Activated CD4-positive, alpha-beta T cell treated with anti-CD3 and anti-CD28 coated beads, Interleukin-2, amount 10 ng/mL, durations not matched to agents 7 days and 5 days (primary cell): ENCODE results near the gene VSIG10L. TPM values are rescaled to one million over a fixed set of nuclear protein-coding genes. Genes with fewer than 3 reads are reported as not detected.

Source experiments
- CTCF ChIA-PET: fragments of 350-600 bp; sonication (Branson Sonifier 250); formaldehyde crosslinking; loops from one replicate; lab custom pipeline; 2021; ENCODE audit warnings: antibody characterized with exemption; lab: Charles Lee
- POLR2A ChIA-PET: fragments of 350-600 bp; sonication (Branson Sonifier 250); formaldehyde crosslinking; loops from one replicate; lab custom pipeline; 2021; ENCODE audit warnings: antibody characterized with exemption; lab: Charles Lee
- DNase-seq: peaks from one replicate; pipeline ENCODE4 v3.0.0-alpha.2; 2020
- H3K27ac Mint-ChIP-seq: one replicate; pipeline ENCODE4 v1.8.0; 2021; ENCODE audit warnings: mild to moderate bottlenecking, moderate library complexity, mixed read lengths
- H3K27me3 Mint-ChIP-seq: one replicate; pipeline ENCODE4 v1.8.0; 2021; ENCODE audit warnings: mixed read lengths
- H3K36me3 Mint-ChIP-seq: one replicate; pipeline ENCODE4 v1.8.0; 2021; ENCODE audit warnings: low read depth, mixed read lengths
- H3K4me1 Mint-ChIP-seq: one replicate; pipeline ENCODE4 v1.8.0; 2021; ENCODE audit warnings: mixed read lengths
- H3K4me3 Mint-ChIP-seq: one replicate; pipeline ENCODE4 v1.8.0; 2021; ENCODE audit warnings: mild to moderate bottlenecking, moderate library complexity, mixed read lengths
- H3K9me3 Mint-ChIP-seq: one replicate; pipeline ENCODE4 v1.8.0; 2021; ENCODE audit warnings: mixed read lengths
- total RNA-seq, 2 experiments: library from RNA; stranded (reverse); gene quantifications; one replicate each; pipeline ENCODE4 v1.2.3, GENCODE V29; 2021

VSIG10L gene
- total RNA-seq, 2 experiments from 2014 or later: 0.99 to 1.2 TPM

GRCh38 chr19:51292971-51293370 is 49.0 kb downstream of the VSIG10L start:
- H3K4me3 Mint-ChIP-seq: no peak overlapping the region
- POLR2A ChIA-PET: no interaction called here
- no peak for DNase-seq
- H3K36me3 Mint-ChIP-seq: no peaks in the 10 kb centered on the region
- CTCF ChIA-PET: no interaction called here
- no peak overlapping the region for H3K27ac Mint-ChIP-seq
- no peaks in the 10 kb centered on the region for H3K4me1 Mint-ChIP-seq
- no peaks in the 10 kb centered on the region for H3K9me3 Mint-ChIP-seq
- H3K27me3 Mint-ChIP-seq: peaks cover 2% of the 10 kb centered on the region

DNA sequence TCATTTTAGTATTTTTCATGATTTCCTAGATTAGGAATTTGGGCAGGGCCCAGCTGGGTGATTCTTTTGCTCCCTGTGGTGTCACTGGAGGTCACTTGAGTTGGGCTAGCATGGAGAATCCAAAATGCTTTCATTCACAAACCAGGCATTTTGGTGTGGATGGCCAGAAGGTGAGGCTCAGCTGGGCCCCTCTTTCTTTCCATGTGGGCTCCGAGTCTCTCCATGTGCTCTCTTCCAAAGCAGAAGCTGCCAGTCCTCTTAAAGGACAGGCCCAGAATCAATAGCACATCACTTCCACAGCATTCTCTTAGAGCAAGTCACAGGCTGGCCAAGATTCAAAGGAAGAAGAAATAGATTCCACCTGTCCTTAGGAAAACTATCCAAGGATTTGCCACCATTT is 52.3 kb downstream of the VSIG10L start:
- no peaks in the 10 kb centered on the region for H3K9me3 Mint-ChIP-seq
- no peak overlapping the region for H3K4me3 Mint-ChIP-seq
- no peak for DNase-seq
- ChIA-PET CTCF (no interaction called here), POLR2A (no interaction called here)
- no peak overlapping the region for H3K27ac Mint-ChIP-seq
- H3K4me1 Mint-ChIP-seq: no peaks in the 10 kb centered on the region
- no peaks in the 10 kb centered on the region for H3K36me3 Mint-ChIP-seq
- peaks cover 6% of the 10 kb centered on the region for H3K27me3 Mint-ChIP-seq

GRCh38 chr19:51285682-51286081 is 56.3 kb downstream of the VSIG10L start:
- DNase-seq: no peak
- Mint-ChIP-seq H3K9me3 (peaks cover 3% of the 10 kb centered on the region), H3K27ac (no peak overlapping the region), H3K36me3 (no peaks in the 10 kb centered on the region), H3K4me3 (no peak overlapping the region), H3K4me1 (no peaks in the 10 kb centered on the region), H3K27me3 (peaks cover 23% of the 10 kb centered on the region)
- ChIA-PET POLR2A (no interaction called here), CTCF (no interaction called here)

- H3K4me3 Mint-ChIP-seq: no peak overlapping the region
- H3K27ac Mint-ChIP-seq: no peak overlapping the region
- DNase-seq: no peak
- no peaks in the 10 kb centered on the region for H3K4me1 Mint-ChIP-seq
- H3K9me3 Mint-ChIP-seq: peaks cover 9% of the 10 kb centered on the region
- CTCF ChIA-PET: no interaction called here
- H3K36me3 Mint-ChIP-seq: no peaks in the 10 kb centered on the region
- H3K27me3 Mint-ChIP-seq: peaks cover 46% of the 10 kb centered on the region
- POLR2A ChIA-PET: no interaction called here
Observed at GRCh38 chr19:51282335-51282734, 59.6 kb downstream of the VSIG10L start.

Other genes with a start within 250 kb of the VSIG10L start
- 1 to 10 TPM; 8.5 to 10.0 TPM for gene CTU1, start 233.7 kb downstream of the VSIG10L start, total RNA-seq
- under 1 TPM; 0.20 to 0.27 TPM for gene SIGLEC9, start 217.2 kb downstream of the VSIG10L start, total RNA-seq
- not detected for gene SIGLEC7, start 199.8 kb downstream of the VSIG10L start, total RNA-seq
- gene CD33, start 117.1 kb downstream of the VSIG10L start, total RNA-seq: 1 to 10 TPM; 3.7 to 3.9 TPM
- gene SIGLECL1, start 91.1 kb downstream of the VSIG10L start, total RNA-seq: not detected
- gene IGLON5, start 30.5 kb downstream of the VSIG10L start, total RNA-seq: not detected
- 100 to 1,000 TPM; 108 to 132 TPM for gene ETFB, start 24.2 kb upstream of the VSIG10L start, total RNA-seq
- 1 to 10 TPM; 3.1 to 3.3 TPM for gene CLDND2, start 26.9 kb upstream of the VSIG10L start, total RNA-seq
- 10 to 100 TPM; 67.2 to 71.7 TPM for gene NKG7, start 30.5 kb upstream of the VSIG10L start, total RNA-seq
- gene LIM2, start 45.8 kb upstream of the VSIG10L start, total RNA-seq: not detected
- not detected for gene C19orf84, start 48.5 kb upstream of the VSIG10L start, total RNA-seq
- gene SIGLEC10, start 75.5 kb upstream of the VSIG10L start, total RNA-seq: under 1 TPM; 0.72 to 0.98 TPM
- not detected for gene SIGLEC8, start 116.3 kb upstream of the VSIG10L start, total RNA-seq
- gene CEACAM18, start 136.4 kb upstream of the VSIG10L start, total RNA-seq: not detected
- gene SIGLEC12, start 159.7 kb upstream of the VSIG10L start, total RNA-seq: 1 to 10 TPM; 1.0 to 1.1 TPM
- gene SIGLEC6, start 189.5 kb upstream of the VSIG10L start, total RNA-seq: under 1 TPM; 0.29 to 0.69 TPM
- gene ZNF175, start 229.1 kb upstream of the VSIG10L start, total RNA-seq: 1 to 10 TPM; 7.3 to 7.4 TPM